Thyroid gland (tissue), 4 donors: Measurements from ENCODE around the gene ABRACL.

Experiments
- POLR2A ChIP-seq, 2 donors: fragments of 450-650 bp; IDR thresholded peaks; one replicate each; pipeline ENCODE4 v1.6.1; 2017; ENCODE audit warnings: antibody characterized with exemption in 2 of 2, mild to moderate bottlenecking in 2 of 2, moderate library complexity in 1 of 2
- TF ChIP-seq, protein P1 (sequence below), 6 experiments: fragments of 200-600 bp in 3 of 6; fragments of 450-650 bp in 3 of 6; sonication (generic) in 3 of 6; IDR thresholded peaks; one replicate each; pipeline ENCODE4 v1.5.1; 2016 to 2019; ENCODE audit warnings: antibody characterized with exemption in 6 of 6, mild to moderate bottlenecking in 2 of 6, inconsistent platforms in 1 of 6, moderate library complexity in 1 of 6

GRCh38 chr6:139060332-139060731, 31.8 kb downstream of the ABRACL start:
- TF ChIP-seq, protein P1, sequence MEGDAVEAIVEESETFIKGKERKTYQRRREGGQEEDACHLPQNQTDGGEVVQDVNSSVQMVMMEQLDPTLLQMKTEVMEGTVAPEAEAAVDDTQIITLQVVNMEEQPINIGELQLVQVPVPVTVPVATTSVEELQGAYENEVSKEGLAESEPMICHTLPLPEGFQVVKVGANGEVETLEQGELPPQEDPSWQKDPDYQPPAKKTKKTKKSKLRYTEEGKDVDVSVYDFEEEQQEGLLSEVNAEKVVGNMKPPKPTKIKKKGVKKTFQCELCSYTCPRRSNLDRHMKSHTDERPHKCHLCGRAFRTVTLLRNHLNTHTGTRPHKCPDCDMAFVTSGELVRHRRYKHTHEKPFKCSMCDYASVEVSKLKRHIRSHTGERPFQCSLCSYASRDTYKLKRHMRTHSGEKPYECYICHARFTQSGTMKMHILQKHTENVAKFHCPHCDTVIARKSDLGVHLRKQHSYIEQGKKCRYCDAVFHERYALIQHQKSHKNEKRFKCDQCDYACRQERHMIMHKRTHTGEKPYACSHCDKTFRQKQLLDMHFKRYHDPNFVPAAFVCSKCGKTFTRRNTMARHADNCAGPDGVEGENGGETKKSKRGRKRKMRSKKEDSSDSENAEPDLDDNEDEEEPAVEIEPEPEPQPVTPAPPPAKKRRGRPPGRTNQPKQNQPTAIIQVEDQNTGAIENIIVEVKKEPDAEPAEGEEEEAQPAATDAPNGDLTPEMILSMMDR (IDR thresholded peaks at IDR 0.05), result no peak
- no peak for TF ChIP-seq POLR2A (IDR thresholded peaks at IDR 0.05)
